GM12878 (cell line): ENCODE measurements around the gene OOEP.

Experiments
- ETV6 ChIP-seq, 2 experiments: fragments of 450-650 bp in 1 of 2; IDR thresholded peaks in 1 of 2; conservative IDR thresholded peaks in 1 of 2; 2 replicates each; pipeline ENCODE4 v1.6.1; 2014; ENCODE audit warnings: antibody characterized with exemption in 1 of 2, borderline replicate concordance in 1 of 2, low read depth in 1 of 2, mild to moderate bottlenecking in 1 of 2, moderate library complexity in 1 of 2
- IKZF1 ChIP-seq: fragments of 450-650 bp; conservative IDR thresholded peaks from 2 replicates; pipeline ENCODE4 v1.6.1; 2017; ENCODE audit warnings: antibody characterized with exemption, mild to moderate bottlenecking
- POLR2A ChIP-seq: IDR thresholded peaks from 2 replicates; pipeline ENCODE4 v1.6.1; 2011; ENCODE audit warnings: low read depth, mild to moderate bottlenecking, low read length
- POLR2AphosphoS5 ChIP-seq: IDR thresholded peaks from 2 replicates; pipeline ENCODE4 v1.6.1; 2011; ENCODE audit warnings: mild to moderate bottlenecking, low read length, inconsistent platforms
- TBL1XR1 ChIP-seq: IDR thresholded peaks from 2 replicates; pipeline ENCODE4 v1.6.1; 2012; ENCODE audit warnings: low read depth, low read length, improper control_type of control experiment
- TF ChIP-seq, protein P1 (sequence below), 3 experiments: IDR thresholded peaks in 2 of 3; conservative IDR thresholded peaks in 1 of 3; 2 replicates each; pipeline ENCODE4 v1.5.1; 2011; ENCODE audit warnings: low read depth in 3 of 3, low read length in 3 of 3, mild to moderate bottlenecking in 3 of 3, control low read depth in 2 of 3, moderate library complexity in 2 of 3, inconsistent platforms in 1 of 3, mixed read lengths in 1 of 3; ENCODE audit not compliant: control insufficient read depth in 2 of 3, insufficient read depth in 1 of 3; ENCODE audit errors: extremely low read depth in 1 of 3
- TF ChIP-seq, protein P2 (sequence below): fragments of 450-650 bp; IDR thresholded peaks from 2 replicates; pipeline ENCODE4 v1.6.1; 2017; ENCODE audit warnings: mild to moderate bottlenecking

- no peak for TF ChIP-seq ETV6 (conservative IDR thresholded peaks at IDR 0.05 in 1 of 2, IDR thresholded peaks at IDR 0.05 in 1 of 2; ENCODE audit: borderline replicate concordance in 1 of 2, low read depth in 1 of 2)
- TF ChIP-seq POLR2AphosphoS5, result no peak
- no peak for TF ChIP-seq POLR2A
- TF ChIP-seq, protein P1, sequence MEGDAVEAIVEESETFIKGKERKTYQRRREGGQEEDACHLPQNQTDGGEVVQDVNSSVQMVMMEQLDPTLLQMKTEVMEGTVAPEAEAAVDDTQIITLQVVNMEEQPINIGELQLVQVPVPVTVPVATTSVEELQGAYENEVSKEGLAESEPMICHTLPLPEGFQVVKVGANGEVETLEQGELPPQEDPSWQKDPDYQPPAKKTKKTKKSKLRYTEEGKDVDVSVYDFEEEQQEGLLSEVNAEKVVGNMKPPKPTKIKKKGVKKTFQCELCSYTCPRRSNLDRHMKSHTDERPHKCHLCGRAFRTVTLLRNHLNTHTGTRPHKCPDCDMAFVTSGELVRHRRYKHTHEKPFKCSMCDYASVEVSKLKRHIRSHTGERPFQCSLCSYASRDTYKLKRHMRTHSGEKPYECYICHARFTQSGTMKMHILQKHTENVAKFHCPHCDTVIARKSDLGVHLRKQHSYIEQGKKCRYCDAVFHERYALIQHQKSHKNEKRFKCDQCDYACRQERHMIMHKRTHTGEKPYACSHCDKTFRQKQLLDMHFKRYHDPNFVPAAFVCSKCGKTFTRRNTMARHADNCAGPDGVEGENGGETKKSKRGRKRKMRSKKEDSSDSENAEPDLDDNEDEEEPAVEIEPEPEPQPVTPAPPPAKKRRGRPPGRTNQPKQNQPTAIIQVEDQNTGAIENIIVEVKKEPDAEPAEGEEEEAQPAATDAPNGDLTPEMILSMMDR (IDR thresholded peaks at IDR 0.05 in 2 of 3, conservative IDR thresholded peaks at IDR 0.05 in 1 of 3; ENCODE audit: control insufficient read depth in 2 of 3, extremely low read depth in 1 of 3, insufficient read depth in 1 of 3, low read depth in 3 of 3, low read length in 3 of 3), result no peak
- TF ChIP-seq IKZF1, result no peak
- no peak for TF ChIP-seq TBL1XR1
- TF ChIP-seq, protein P2, sequence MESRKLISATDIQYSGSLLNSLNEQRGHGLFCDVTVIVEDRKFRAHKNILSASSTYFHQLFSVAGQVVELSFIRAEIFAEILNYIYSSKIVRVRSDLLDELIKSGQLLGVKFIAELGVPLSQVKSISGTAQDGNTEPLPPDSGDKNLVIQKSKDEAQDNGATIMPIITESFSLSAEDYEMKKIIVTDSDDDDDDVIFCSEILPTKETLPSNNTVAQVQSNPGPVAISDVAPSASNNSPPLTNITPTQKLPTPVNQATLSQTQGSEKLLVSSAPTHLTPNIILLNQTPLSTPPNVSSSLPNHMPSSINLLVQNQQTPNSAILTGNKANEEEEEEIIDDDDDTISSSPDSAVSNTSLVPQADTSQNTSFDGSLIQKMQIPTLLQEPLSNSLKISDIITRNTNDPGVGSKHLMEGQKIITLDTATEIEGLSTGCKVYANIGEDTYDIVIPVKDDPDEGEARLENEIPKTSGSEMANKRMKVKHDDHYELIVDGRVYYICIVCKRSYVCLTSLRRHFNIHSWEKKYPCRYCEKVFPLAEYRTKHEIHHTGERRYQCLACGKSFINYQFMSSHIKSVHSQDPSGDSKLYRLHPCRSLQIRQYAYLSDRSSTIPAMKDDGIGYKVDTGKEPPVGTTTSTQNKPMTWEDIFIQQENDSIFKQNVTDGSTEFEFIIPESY, result no peak
These were observed 5.6 kb downstream of the OOEP start for GRCh38 chr6:73364121-73364520.
